Prostate gland (tissue), 2 donors: ENCODE results near the gene ALDH1L1.

Experiments
- CTCF ChIP-seq, 4 experiments: fragments of 200-600 bp in 2 of 4; fragments of 450-650 bp in 2 of 4; sonication (generic) in 2 of 4; IDR thresholded peaks; 1 replicate in 3 of 4; 2 replicates in 1 of 4; pipeline ENCODE4 v1.5.1; 2016 to 2019; ENCODE audit warnings: antibody characterized with exemption in 4 of 4, mild to moderate bottlenecking in 2 of 4, moderate library complexity in 2 of 4
- POLR2AphosphoS5 ChIP-seq: sonication (generic); formaldehyde crosslinking; IDR thresholded peaks from one replicate; pipeline ENCODE4 v1.6.1; 2017; ENCODE audit warnings: antibody characterized with exemption

GRCh38 chr3:126149960-126150515 lies 30.3 kb downstream of the ALDH1L1 start:
- TF ChIP-seq POLR2AphosphoS5 (no peak), CTCF (IDR thresholded peaks at IDR 0.05) (no peak)
